ENCODE results near the gene ASCC3.
A peak's percentile ranks its signal among the peaks of the same experiment; 100 is the strongest.
"Not testable (repeated sequence)": the region's sequence is repeated elsewhere in the genome, so short reads cannot be mapped to it uniquely, and the experiment has no call there.

The ASCC3 gene

GRCh38 chr6:100641147-100641546 lies 240.0 kb downstream of the ASCC3 start:
- DNase-seq = not testable (repeated sequence)

GRCh38 chr6:100633096-100633777 lies 247.9 kb downstream of the ASCC3 start:
- DNase-seq = no peak

GRCh38 chr6:100630536-100630935 lies 250.6 kb downstream of the ASCC3 start:
- DNase-seq = no peak

- no peak for DNase-seq
Observed at GRCh38 chr6:100627911-100628758, 253.0 kb downstream of the ASCC3 start.

GRCh38 chr6:100626721-100627120 lies 254.4 kb downstream of the ASCC3 start:
- DNase-seq = no peak

- no peak for DNase-seq
Observed at GRCh38 chr6:100622907-100623692, 258.0 kb downstream of the ASCC3 start.

- DNase-seq = no peak
Observed at GRCh38 chr6:100620085-100620840, 260.9 kb downstream of the ASCC3 start.

DNA sequence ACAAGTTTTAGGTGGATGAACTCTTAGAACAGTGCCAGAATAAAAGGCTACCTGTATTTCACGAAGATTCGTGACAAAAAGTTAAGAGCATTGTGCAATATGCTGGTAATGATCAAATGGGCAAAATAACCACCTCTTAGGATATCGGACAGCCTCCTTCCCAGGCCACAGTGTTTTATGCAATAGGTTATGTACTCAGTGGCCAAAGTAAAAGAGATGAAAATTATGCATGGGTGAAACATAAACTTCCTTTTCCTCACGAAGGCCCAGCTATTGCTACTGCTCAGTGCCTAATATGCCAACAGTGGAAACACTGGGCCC lies 262.8 kb downstream of the ASCC3 start:
- no peak for DNase-seq

DNA sequence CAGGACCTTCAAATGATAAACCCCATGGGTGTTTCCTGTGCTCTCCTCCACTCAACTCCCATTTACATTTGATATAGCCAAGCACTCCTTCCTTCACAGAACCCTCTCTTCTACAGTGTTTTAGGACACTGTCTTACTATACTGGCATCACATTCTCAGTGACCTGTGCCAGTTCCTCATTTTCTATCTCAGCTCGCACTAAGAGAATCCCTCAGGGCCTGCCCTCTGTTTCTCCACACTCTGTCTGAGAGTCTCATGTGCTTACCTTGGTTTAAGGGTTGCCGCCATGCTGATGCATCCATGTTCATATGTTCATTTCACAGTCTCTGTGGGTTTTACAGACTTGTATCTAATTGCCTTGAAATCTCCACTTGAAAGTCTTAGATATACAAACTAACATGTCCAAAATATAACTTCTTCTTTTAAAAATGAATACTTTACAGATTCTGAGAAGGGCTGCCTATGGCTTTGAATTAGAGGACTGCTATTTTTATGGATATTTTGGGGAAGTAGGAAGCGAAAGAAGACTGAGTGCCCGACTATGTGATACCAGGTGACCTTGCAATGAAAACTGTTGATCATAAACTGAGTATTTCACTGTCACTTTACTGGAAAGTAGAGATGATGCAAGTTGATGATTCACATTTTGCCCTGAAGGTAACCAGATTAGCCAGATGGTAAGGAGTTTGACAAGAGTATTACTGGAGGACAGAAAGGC lies 263.3 kb downstream of the ASCC3 start:
- no peak for DNase-seq

GRCh38 chr6:100614933-100615332 lies 266.2 kb downstream of the ASCC3 start:
- no peak for DNase-seq

- DNase-seq = no peak
Observed at GRCh38 chr6:100614386-100614785, 266.7 kb downstream of the ASCC3 start.

DNA sequence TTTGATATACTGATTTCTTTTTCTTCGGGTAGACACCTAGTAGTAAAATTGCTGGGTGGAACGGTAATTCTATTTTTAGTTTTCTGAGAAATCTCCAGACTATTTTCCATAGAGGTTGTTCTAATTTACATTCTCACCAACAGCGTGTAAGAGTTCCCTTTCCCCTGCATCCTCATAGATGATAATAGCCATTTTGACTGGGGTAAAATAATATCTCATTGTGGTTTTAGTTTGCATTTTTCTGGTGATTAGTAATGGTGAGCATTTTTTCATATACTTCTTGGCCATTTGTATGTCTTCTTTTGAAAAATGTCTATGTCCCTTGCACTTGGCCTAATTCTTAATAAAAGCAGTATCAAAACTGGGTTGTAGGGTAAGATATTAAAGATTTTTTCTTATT lies 267.5 kb downstream of the ASCC3 start:
- DNase-seq = no peak

DNA sequence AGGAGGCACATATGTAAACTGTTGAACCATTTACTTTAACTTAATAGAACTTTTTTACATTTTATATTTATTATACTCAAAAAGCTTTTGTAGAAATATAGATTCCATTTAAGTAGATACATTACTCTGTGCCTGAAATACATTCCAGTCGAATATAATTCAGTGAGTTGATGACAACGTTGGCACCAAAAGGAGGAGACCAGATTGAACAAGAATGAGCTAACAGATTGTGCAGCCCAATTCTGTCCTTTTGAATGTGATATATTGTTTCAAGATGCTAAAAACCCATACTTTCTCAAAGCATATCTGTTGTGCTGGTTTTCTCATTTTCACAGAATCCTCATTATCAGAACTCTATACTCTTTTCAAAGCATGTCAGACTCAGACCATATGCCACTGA lies 269.0 kb downstream of the ASCC3 start:
- DNase-seq = no peak

DNA sequence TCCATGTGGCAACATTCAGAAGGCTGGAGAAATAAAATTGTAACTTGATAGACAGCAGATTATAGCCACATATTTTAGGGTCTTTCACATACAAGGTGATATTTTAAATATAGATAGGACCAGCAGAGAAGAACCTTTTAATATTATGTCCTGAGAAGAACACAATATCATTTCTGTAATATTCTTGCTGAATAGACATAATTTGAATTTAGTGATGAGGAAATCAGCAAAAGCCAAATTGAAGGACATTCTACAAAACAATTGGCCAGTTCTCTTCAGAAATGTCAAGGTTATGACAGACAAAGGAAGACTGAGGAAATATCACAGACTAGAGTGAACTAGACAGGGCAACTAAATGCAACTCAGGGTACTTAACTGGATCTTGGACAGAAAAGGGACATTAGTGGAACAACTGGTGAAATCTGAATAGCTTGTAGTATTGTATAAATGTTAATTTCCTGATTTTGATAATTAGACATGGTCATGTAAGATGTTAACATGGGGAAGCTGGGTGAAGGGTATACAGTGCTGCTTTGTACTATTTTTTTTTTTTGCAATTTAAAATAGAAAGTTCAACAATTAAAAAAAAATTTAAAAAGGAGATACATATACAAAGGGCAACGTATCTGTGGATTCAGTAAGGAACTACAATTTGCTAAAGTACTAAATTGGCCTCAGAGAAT lies 281.9 kb downstream of the ASCC3 start:
- DNase-seq = no peak

DNA sequence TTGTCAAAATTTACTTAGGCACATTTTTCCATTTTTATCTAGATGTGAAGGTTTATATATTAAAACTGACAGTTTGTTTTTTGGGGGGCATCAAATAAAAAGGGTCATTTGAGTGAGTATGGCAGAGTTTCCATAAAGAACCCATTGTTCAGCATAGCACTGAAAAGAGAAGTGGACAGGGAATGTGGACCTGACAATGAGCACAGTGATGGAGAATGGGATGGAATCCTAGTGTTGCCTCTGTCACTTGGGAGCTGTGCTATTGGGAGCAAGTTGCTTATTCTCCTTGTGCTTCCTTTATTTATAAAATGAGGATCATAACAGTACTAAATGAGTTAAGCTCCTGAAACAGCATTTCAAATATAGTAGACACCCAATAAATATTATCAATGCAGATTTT lies 285.7 kb downstream of the ASCC3 start:
- no peak for DNase-seq

- peak in 1 of 2 experiments; percentile 41 for DNase-seq
Observed at GRCh38 chr6:100593522-100593921, 287.6 kb downstream of the ASCC3 start.

- DNase-seq = peak; percentile 94 to 98
Observed at GRCh38 chr6:100592929-100593328, 288.2 kb downstream of the ASCC3 start.

DNA sequence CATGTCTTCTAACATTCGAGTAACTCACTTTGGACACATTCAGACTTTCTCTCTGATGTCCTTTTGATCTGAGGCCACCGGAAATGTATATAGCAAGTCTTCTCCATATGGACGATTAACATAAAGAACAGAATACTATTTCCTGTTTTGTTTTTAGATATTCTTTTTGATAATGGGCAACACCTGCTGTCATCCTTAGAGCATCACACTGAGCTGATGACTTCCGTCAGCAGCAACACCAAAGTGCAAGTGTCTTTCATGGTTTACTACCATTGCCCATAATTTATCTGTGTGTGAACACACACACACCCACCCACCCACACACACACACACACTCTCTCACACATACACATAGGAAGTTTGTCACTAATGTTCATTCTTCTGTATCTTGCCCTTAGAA lies 303.7 kb downstream of the ASCC3 start:
- DNase-seq = no peak

GRCh38 chr6:100575921-100576320 lies 305.2 kb downstream of the ASCC3 start:
- DNase-seq = no peak

DNA sequence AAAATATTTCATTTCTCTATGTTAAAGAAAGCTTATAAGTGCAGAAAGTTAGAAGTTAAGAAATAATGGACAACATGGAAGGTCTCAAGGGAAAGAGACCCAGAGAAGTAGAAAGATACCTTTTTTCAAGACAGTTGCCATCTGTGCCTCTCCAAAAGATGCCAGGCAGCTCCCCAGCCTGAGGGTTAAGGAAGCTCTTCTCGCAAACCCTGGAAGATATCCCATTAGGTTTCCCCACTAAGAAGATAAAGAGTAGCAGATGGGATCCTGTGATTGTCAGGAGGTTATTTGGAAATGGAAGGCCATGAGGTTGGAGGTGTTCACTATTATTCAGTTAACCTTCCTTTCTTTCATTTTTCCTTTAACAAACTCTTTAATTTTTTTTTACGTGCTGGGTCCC lies 306.3 kb downstream of the ASCC3 start:
- no peak for DNase-seq

DNA sequence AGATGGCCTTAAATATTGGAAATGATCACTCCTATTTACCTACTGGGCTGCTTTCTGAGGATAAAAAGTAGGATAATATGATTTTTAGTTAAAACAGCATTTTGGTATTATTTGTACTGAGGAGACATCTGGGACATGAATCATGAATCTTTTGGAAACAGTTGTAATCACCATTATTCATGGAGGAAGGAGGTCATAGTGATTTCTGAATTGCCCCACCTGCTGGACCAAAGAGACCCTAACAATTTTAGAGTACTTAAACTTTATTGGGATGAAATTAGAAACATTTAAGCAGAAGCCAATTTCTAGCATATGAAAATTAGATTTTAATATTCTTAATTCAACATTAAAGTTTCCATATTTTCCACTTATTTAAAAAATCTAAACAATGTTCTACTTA lies 308.0 kb downstream of the ASCC3 start:
- no peak for DNase-seq

GRCh38 chr6:100568255-100568654 lies 312.9 kb downstream of the ASCC3 start:
- no peak for DNase-seq

Data from NCI-H1930 (cell line).